RPMI7951 (cell line): ENCODE data around the gene PRKCZ. TPM values are rescaled to one million over a fixed set of nuclear protein-coding genes. Genes with fewer than 3 reads are reported as not detected.
"Not testable (repeated sequence)": the region's sequence is repeated elsewhere in the genome, so short reads cannot be mapped to it uniquely, and the experiment has no call there.

Source experiments
- DNase-seq: peaks from one replicate; pipeline ENCODE4 v3.0.0-alpha.2; 2012; ENCODE audit warnings: low read depth
- total RNA-seq: library from RNA; depleted of rRNA; stranded (reverse); fragments of >200 nt; shearing (Covaris generic); gene quantifications from 2 replicates; pipeline ENCODE4 v1.2.3, GENCODE V29; 2014

Gene PRKCZ
- total RNA-seq, 1 experiment from 2014 or later, result 2.3 TPM

DNA sequence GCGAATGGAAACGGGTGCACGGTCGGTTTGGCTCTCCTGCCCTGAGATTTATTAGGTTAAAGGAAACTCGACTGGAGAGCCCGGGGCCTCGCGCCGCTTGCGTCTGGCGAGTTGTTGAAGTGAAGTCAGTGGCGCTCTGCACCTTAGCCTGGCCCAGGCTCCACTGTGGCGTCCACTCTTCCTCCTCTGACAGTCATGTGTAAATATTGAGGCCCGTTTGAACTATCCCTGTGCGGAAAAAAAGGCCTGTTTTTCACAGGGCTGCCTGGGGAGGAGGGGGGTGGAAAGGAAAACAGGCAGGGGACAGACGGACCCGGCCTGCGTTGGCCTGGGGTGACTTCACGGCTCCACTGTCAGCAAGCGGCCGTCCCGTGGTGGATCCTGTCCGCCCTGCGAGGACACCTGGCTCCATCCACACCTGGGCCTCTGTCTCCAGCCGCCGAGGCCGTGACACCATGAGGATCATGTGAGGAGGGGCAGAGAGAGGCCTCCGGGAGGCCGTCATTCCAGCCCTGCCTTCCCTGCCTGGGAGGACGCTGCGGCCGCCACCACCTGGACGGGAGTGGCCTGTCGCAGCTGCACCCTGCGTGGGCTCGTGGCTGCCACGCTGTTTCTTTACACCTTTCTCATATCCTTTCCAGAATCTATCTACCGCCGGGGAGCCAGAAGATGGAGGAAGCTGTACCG is 84.6 kb downstream of the PRKCZ start:
- DNase-seq, result no peak

GRCh38 chr1:2135441-2135841 is 85.2 kb downstream of the PRKCZ start:
- peak; percentile 93 for DNase-seq

- no peak for DNase-seq
Measured at GRCh38 chr1:2135941-2136340, 85.7 kb downstream of the PRKCZ start.

GRCh38 chr1:2136386-2137235 is 86.4 kb downstream of the PRKCZ start:
- no peak for DNase-seq

- no peak for DNase-seq
Measured at GRCh38 chr1:2137257-2138121, 87.3 kb downstream of the PRKCZ start.

DNA sequence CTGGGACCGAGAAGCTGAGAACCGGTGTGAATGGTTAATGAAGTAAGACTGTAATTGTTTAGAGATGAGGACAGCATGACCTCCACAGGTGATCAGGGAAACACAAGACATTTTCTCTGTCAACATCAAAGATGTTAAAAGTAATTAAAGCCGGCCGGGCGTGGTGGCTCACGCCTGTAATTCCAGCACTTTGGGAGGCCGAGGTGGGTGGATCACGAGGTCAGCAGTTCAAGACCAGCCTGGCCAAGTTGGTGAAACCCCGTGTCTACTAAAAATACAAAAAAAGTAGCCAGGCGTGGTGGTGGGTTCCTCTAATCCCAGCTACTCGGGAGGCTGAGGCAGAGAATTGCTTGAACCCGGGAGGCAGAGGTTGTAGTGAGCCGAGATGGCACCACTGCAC is 88.9 kb downstream of the PRKCZ start:
- not testable (repeated sequence) for DNase-seq

DNA sequence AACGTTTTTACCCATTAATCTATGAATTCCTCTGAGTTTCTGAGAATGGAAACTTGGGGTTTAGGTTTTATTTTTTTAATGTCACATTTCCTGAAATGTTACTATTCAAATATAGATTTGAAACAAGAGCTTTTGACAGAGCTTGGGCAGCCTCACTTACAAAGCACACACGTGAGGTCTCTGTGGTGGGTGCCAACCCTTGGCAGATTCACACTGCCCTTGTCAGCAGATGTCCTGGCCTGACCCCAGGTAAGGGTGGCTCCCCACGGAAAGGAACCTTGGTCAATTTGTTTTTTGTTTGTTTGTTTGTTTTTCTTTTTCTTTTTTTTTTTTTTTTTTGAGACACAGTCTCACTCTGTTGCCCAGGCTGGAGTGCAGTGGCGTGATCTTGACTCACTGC is 90.8 kb downstream of the PRKCZ start:
- no peak for DNase-seq

DNA sequence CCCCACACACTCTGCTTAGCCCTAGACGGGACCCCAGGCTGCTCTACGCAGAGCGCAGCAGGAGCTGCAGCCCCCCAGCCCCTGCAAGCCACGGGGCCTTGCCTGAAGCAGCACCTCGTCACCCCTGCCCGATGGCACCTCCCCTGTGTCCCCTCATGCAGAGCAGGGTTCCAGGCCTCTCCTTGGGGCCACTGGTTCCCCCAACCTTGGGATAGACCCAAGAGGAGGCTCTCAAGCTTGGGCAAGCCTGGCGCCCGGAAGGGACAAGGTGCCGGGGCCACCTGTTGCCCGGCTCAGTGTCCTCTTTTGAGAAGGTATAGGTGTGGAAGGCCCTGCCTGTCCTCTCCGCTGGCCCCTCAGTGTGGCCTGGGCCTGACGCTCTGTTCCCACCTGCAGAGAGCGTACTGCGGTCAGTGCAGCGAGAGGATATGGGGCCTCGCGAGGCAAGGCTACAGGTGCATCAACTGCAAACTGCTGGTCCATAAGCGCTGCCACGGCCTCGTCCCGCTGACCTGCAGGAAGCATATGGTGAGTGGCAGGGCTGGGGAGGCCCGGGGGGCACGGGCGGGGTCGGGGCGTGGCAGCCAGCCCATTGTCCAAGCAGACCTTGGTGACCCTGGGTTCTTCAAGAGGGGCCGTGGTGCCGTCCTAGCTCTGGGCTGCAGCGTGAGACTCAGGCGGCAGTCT is 93.7 kb downstream of the PRKCZ start:
- no peak for DNase-seq

GRCh38 chr1:2144501-2145090 is 94.4 kb downstream of the PRKCZ start:
- no peak for DNase-seq

DNA sequence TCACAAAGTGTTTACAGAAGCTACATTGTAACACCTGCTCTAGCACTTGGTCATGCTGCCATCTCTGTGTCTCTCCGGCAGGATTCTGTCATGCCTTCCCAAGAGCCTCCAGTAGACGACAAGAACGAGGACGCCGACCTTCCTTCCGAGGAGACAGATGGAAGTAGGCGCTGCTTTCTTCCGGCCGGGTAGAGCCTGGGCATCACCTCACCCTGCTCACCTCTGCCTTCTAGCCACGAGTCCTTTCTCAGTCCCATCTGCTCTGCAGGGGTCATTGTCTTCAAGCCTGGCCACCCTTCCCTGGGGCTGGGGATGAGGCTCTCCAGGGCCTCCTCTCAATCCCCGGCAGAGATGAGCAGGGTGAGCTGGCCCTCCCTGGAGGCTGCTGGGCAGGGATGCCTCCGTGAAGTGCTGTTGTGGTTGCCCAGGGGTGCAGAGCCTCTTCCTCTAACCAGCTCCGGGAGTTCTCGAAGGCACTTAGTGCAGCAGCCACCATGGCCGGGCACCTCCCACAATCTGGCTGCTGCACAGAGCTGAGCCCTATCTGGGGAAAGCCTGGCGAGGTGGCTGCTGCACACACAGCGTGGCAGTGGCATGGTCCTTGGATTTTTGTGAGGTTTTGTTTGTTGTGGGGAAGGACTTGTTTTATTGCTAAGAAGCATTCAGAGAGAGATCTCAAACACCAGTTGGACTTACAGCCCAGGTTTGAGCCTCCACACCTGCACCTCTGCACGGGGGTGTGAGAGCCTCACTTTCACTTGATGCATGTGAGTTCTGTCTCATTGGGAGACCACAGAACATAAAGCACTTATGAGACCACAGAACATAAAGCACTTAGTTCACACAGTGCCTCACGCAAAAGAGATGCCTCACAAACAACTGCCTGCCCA is 96.0 kb downstream of the PRKCZ start:
- no peak for DNase-seq

DNA sequence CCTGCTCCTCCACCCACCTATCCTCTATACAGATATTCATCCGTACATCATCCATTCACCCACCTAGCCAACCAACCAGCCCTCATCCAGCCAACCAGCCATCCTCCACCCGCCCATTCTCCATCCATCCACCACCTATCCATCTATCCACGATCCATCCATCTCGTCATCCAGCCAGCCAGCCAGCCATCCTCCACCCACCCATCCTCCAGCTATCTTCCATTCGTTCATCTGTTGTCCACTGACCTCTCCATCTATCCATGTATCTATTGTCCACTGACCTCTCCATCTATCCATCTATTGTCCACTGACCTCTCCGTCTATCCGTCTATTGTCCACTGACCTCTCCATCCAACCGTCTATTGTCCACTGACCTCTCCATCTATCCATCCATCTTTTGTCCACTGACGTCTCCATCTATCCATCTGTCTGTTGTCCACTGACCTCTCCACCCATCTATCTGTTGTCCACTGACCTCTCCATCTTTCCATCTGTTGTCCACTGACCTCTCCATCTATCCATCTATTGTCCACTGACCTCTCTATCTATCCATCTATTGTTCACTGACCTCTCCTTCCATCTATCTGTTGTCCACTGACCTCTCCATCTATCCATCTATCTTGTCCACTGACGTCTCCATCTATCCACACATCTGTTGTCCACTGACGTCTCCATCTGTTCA is 96.8 kb downstream of the PRKCZ start:
- no peak for DNase-seq

DNA sequence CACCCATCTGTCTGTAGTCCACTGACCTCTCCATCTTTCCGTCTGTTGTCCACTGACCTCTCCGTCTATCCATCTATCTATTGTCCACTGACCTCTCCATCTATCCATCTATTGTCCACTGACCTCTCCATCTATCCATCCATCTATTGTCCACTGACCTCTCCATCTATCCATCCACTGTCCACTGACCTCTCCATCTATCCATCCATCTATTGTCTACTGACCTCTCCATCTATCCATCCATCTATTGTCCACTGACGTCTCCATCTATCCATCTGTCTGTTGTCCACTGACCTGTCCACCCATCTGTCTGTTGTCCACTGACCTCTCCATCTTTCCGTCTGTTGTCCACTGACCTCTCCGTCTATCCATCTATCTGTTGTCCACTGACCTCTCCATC is 97.7 kb downstream of the PRKCZ start:
- DNase-seq, result not testable (repeated sequence)

- DNase-seq, result no peak
Measured at GRCh38 chr1:2148691-2149090, 98.5 kb downstream of the PRKCZ start.

DNA sequence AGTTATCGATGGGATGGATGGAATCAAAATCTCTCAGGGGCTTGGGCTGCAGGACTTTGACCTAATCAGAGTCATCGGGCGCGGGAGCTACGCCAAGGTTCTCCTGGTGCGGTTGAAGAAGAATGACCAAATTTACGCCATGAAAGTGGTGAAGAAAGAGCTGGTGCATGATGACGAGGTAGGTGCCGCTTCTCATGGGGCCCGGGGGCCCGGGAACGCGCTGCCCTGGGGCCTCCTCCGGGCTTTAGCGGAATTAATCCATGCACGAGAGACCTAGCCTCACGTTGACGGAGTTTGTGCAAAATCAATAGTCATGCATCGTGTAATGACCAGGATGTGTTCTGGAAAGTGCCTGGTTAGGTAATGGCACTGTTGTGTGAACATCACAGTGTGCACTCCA is 100.6 kb downstream of the PRKCZ start:
- no peak for DNase-seq

- peak; percentile 51 for DNase-seq
Measured at GRCh38 chr1:2151252-2151651, 101.0 kb downstream of the PRKCZ start.

DNA sequence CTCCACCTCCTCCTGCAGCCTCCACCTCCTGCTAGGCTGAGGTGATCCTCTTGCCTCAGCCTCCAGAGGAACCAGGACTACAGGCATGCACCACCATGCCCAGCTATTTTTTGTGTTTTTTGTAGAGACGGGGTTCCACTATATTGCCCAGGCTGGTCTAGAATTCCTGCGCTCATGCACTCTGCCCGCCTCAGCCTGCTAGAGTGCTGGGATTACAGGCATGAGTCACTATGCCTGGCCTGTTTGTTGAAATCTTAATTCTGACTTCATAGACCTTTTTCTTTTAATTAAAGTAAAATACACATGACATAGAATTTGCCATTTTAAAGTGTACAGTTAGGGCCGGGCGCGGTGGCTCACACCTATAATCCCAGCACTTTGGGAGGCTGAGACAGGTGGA is 101.7 kb downstream of the PRKCZ start:
- no peak for DNase-seq

DNA sequence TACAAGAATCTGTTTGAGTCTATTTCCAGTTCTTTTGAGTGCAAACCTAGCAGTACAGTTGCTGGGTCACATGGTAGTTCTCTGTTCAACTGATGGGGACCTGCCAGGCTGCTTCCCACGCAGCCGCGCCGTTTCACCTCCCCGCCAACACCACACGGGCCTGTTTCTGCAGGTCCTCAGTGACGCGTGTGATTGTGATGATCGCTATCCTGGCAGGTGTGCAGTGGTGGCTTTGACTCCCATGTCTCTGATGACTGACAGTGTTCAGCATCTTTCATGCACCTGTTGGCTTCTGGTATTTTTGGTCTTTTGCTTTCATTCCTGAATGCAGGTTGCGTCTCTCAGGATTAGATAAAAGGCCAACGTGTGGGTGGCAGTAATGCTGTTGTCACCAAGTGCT is 102.7 kb downstream of the PRKCZ start:
- no peak for DNase-seq

- DNase-seq, result no peak
Measured at GRCh38 chr1:2154022-2154421, 103.8 kb downstream of the PRKCZ start.

DNA sequence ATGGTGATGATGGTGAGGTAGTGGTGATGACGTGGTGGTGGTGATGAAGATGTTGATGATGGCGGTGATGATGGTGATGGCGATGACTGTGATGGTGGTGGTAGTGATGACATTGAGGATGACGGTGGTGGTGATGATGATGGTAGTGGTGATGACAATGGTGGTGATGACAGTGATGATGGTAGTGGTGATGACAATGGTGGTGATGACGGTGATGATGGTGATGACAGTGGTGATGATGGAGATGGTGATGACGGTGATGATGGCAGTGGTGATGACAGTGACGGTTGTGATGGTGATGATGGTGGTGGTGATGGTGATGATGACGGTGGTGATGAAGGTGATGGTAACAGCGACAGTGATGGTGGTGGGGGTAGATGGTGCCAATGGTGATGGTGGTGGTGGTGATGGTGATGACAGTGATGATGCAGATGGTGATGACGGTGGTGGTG is 105.0 kb downstream of the PRKCZ start:
- DNase-seq, result no peak

GRCh38 chr1:2155788-2156187 is 105.6 kb downstream of the PRKCZ start:
- DNase-seq, result no peak
